G401 (cell line): ENCODE results near the gene PRR15. TPM values are rescaled to one million over a fixed set of nuclear protein-coding genes. Genes with fewer than 3 reads are reported as not detected.
"Not testable (repeated sequence)": the region's sequence is repeated elsewhere in the genome, so short reads cannot be mapped to it uniquely, and the experiment has no call there.

Source experiments
- DNase-seq: peaks from one replicate; pipeline ENCODE4 v3.0.0-alpha.2; 2015; ENCODE audit warnings: low spot score
- in situ Hi-C: cut with HindIII; loops from 2 replicates; pipeline ENCODE4 v1.10.0; 2016; ENCODE audit warnings: low sequenced_read_pairs, mixed read lengths
- total RNA-seq: library from RNA; depleted of rRNA; stranded (reverse); fragments of >200 nt; shearing (Covaris generic); gene quantifications from 2 replicates; pipeline ENCODE4 v1.2.3, GENCODE V29; 2014; rRNA removed

The PRR15 gene, protein sequence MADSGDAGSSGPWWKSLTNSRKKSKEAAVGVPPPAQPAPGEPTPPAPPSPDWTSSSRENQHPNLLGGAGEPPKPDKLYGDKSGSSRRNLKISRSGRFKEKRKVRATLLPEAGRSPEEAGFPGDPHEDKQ
- total RNA-seq = not detected in 2 replicates

GRCh38 chr7:29563590-29564495, at the start of gene PRR15:
Gene PRR15 (plus strand): TSS chr7:29563835. CDS start chr7:29566330, 2,495 bp downstream.
- in situ Hi-C loops = no loop called here
- DNase-seq = peak; percentile 37

DNA sequence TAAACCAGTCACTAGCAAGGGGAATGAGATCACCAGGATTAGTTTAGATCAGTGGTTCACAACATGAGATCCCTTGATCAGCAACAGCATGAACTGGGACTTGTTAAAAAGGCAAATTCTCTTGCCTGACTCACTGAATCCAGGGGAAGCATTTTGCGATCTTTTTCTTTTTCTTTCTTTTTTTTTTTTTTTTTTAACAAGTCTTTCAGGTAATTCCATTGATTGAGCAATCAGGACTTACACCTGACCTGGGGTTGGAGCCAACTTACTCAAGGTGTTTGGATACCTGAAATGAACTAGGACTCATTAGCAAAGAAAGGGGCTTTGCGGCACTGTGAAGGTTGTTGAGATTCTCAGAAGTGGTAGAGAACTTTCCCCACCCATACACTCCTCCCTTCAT, 47.1 kb upstream of the PRR15 start:
- no peak for DNase-seq
- in situ Hi-C loops = no loop called here

DNA sequence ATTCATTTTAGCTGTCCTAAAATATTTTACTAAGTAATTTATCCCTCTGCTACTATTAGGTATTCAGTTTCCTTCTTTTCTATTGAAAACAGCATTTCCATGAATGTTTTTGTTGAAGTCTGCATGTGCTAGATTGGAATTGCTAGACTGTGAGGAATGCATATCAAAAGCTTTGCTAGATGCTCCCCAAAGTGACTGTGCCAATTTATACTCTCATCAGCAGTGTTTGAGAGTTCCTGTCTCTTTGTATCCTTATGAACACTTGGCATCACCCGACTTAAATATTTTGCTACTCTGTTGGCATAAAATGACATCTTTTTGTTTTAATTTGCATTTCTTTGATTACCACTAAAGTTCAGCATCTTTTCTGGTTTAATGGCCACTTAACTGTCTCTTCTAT, 45.0 kb upstream of the PRR15 start:
- in situ Hi-C loops = no loop called here
- no peak for DNase-seq

DNA sequence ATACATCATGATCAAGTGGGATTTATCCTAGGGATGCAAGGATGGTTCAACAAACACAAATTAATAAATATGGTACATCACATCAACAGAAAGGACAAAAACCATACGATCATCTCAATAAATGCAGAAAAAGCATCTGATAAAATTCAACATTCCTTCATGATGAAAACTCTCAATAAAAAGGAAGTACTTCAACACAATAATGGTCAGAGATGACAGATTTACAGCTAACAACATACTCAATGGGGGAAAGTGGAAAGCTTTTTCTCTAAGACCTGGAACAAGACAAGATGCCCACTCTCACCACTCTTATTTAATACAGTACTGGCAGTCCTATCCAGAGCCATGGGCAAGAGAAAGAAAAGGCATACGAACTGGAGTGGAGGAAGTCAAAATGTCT, 39.9 kb upstream of the PRR15 start:
- DNase-seq = no peak
- in situ Hi-C loops = no loop called here

GRCh38 chr7:29527505-29528108, 36.0 kb upstream of the PRR15 start:
- in situ Hi-C loops = no loop called here
- DNase-seq = no peak

- DNase-seq, in situ Hi-C loops: not testable (repeated sequence)
These were observed 35.1 kb upstream of the PRR15 start for GRCh38 chr7:29528526-29528925.

- no peak for DNase-seq
- in situ Hi-C loops = no loop called here
These were observed 25.2 kb upstream of the PRR15 start for GRCh38 chr7:29538389-29538788.

GRCh38 chr7:29539471-29539870, 24.2 kb upstream of the PRR15 start:
- in situ Hi-C loops = no loop called here

DNA sequence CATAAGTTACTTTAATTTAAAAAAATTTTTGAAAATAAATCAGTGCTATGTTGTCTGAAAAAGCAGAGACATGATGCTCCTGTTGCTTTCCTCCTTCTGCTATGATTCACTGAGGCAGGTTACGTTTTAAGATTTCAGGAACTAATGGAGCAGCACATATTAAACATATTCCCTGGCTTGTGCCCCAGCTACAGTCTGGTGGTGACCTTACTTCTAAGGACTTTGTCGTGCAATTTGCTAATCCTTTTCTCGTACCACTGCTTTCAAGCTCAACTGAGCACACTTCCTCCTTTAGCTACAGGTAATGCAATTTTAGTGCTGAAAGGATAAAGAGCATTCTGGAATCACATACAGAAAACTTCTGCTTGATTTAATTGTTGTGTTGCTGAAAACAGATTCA, 16.2 kb upstream of the PRR15 start:
- DNase-seq = no peak
- in situ Hi-C loops = no loop called here

More at GRCh38 chr7:29539471-29539870, 24.2 kb upstream of the PRR15 start:
- no peak for DNase-seq

DNA sequence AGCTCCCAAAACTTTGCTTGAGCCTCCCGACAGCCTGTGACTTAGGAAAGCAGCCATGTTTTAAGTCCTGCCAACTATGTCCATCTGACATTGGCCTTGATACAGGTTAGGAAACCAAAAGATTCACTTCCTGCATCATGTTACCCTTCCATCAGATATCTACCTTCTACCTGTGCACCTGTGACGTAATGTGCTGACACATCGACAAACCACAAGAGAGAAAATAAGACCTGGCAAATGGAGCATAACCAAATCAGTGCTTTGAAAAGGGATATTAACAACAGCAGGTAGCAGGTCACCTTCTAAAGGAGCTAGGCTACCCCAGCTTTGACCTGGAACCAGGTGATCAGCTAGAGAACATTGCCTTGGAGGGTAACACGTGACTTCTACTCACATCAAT, 14.8 kb upstream of the PRR15 start:
- in situ Hi-C loops = no loop called here
- no peak for DNase-seq

DNA sequence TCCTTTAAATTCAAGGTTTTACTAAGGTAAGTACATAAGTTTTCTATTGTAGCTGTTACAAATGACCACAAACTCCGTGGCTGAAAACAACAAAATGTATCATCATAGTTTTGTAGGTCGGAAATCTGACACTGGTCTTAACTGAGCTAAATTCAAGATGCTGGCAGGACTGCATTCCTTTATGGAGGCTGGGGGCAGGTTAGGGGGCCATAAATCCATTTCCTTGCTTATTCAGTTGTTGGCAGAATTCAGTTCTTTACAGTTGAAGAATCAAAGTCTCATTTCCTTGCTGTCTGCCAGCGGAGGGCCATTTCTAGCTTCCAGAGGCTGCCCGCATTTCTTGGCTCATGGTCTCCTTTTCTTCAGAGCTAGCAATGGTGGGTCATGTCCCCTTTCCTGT, 11.2 kb upstream of the PRR15 start:
- DNase-seq = no peak
- in situ Hi-C loops = no loop called here

DNA sequence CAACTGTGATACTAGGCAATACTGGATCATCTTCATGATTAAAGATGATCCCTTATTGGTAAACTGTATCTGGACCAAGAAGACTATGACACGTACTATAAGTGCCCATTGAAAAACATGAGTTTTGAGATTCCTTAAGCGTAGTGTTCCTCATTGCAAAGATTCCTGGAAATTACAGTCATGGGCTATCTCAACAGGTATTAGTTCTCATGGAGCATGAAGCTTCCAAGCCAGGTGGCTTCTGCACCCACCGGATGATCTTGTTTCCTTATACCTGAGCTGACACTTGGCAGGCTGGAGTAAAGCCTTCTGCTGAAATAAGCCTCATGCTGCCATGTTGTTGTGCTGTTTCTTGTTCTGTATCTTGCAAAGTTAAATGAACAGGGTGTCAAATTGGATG, 8.6 kb upstream of the PRR15 start:
- in situ Hi-C loops = no loop called here
- DNase-seq = no peak

GRCh38 chr7:29556405-29557195, 7.0 kb upstream of the PRR15 start:
- DNase-seq = no peak
- in situ Hi-C loops = no loop called here

- in situ Hi-C loops = no loop called here
- peak; percentile 5 for DNase-seq
These were observed 5.7 kb upstream of the PRR15 start for GRCh38 chr7:29557954-29558353.

- in situ Hi-C loops = no loop called here
These were observed 2.4 kb upstream of the PRR15 start for GRCh38 chr7:29561271-29561670.

DNA sequence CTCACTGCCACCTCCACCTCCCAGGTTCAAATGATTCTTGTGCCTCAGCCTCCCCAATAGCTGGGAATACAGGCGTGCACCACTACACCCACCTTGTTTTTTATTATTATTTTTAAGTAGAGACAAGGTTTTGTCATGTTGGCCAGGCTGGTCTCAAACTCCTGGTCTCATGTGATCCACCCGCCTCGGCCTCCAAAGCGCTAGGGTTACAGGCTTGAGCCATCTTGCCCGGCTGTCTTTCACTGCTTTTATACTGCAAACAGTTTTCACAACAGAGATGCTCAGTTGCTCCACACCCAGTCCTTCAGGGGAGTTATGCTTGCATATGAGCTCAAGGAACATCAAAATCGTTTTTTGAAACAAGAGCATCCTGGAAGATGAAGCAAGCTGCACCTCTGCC, 1.3 kb upstream of the PRR15 start:
- DNase-seq = no peak
- in situ Hi-C loops = no loop called here

More at GRCh38 chr7:29561271-29561670, 2.4 kb upstream of the PRR15 start:
- DNase-seq = no peak

DNA sequence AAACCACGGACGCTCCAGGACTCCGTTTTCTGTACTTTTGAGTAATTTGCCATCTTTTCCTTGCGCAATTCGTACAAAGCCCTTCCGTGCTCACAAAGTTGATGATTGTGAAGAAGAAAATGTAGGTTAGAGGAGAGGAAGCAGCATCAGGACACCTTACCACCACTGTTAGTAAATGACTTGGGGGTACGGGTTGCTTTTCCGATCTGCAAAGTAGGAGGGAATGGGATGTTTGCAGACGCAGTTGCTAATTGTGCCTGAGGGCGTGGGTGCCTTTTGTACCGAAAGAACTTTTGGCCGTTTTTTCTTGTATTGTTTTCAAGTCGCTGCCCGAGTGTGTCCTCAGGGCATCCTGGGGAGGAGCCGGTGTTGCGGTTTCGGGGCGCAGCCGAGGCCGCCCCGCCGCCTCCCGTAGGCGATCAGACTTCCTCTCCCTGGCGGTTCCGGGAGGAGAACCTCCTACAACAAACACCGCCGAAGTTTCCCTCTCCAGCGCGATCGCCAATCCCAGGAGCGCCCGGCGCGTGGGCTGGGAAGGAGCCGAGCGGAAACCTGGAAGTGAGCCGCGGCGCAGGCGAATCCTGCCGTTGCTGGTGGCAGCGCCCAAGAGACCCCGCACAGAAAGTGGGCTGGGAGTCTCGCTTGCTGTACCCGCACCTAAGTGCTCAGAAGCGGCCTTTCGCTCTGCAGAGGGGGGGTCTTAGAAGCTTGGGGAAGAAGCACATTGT, 1.0 kb downstream of the PRR15 start:
- no peak for DNase-seq
- in situ Hi-C loops = no loop called here

GRCh38 chr7:29565224-29565630, 1.6 kb downstream of the PRR15 start:
- in situ Hi-C loops = no loop called here
- no peak for DNase-seq

- DNase-seq = no peak
- in situ Hi-C loops = no loop called here
These were observed 2.0 kb downstream of the PRR15 start for GRCh38 chr7:29565634-29565981.
